OCI-LY1 (cell line): ENCODE measurements around the gene MTHFS.

Experiments used
- H2AFZ ChIP-seq: fragments of 200-600 bp; sonication (generic), shearing (Covaris generic); 2 replicates; pipeline ENCODE4 v1.6.0; 2014; ENCODE audit warnings: antibody characterized with exemption, mild to moderate bottlenecking, low read length
- H3F3A ChIP-seq: fragments of 200-600 bp; sonication (generic), shearing (Covaris generic); 2 replicates; pipeline ENCODE4 v1.6.0; 2014; ENCODE audit warnings: mild to moderate bottlenecking, antibody characterized with exemption, low read length, moderate library complexity; ENCODE audit not compliant: insufficient read depth
- H3K27ac ChIP-seq: fragments of 200-600 bp; sonication (generic); 2 replicates; pipeline ENCODE4 v1.5.1; 2014; ENCODE audit warnings: low read length, mixed run types, mild to moderate bottlenecking, low read depth; ENCODE audit not compliant: poor library complexity, severe bottlenecking
- H3K27me3 ChIP-seq: fragments of 200-600 bp; sonication (generic); 2 replicates; pipeline ENCODE4 v1.6.0; 2014; ENCODE audit warnings: antibody characterized with exemption, mild to moderate bottlenecking, low read length, moderate library complexity; ENCODE audit not compliant: insufficient read depth
- H3K36me3 ChIP-seq: fragments of 200-600 bp; sonication (generic); 2 replicates; pipeline ENCODE4 v1.6.1; 2014; ENCODE audit warnings: mild to moderate bottlenecking, antibody characterized with exemption, low read length, moderate library complexity, mixed read lengths; ENCODE audit not compliant: insufficient read depth
- H3K4me1 ChIP-seq: fragments of 200-600 bp; sonication (generic); 2 replicates; pipeline ENCODE4 v1.5.1; 2014; ENCODE audit warnings: mild to moderate bottlenecking, low read length, moderate library complexity; ENCODE audit not compliant: insufficient read depth, severe bottlenecking
- H3K4me2 ChIP-seq: fragments of 200-600 bp; sonication (generic), shearing (Covaris generic); 2 replicates; pipeline ENCODE4 v1.6.1; 2014; ENCODE audit warnings: low read length
- H3K4me3 ChIP-seq: fragments of 200-600 bp; sonication (generic); 2 replicates; pipeline ENCODE4 v1.5.1; 2014; ENCODE audit warnings: low read length, low read depth, mild to moderate bottlenecking, mixed read lengths; ENCODE audit not compliant: poor library complexity, severe bottlenecking
- H3K79me2 ChIP-seq: fragments of 200-600 bp; shearing (Covaris generic); 2 replicates; pipeline ENCODE4 v1.6.1; 2016; ENCODE audit warnings: mixed run types, low read length, mixed read lengths; ENCODE audit not compliant: insufficient read depth
- H3K9ac ChIP-seq: fragments of 200-600 bp; sonication (generic), shearing (Covaris generic); 2 replicates; pipeline ENCODE4 v1.6.1; 2014; ENCODE audit warnings: mild to moderate bottlenecking, low read length, mixed read lengths
- H3K9me2 ChIP-seq: fragments of 200-600 bp; sonication (generic), shearing (Covaris generic); 2 replicates; pipeline ENCODE4 v1.6.1; 2014; ENCODE audit warnings: low read depth, mild to moderate bottlenecking, low read length, mixed read lengths
- H3K9me3 ChIP-seq: fragments of 200-600 bp; shearing (Covaris generic); 2 replicates; pipeline ENCODE4 v1.6.1; 2014; ENCODE audit warnings: low read length, mixed read lengths
- H4K20me1 ChIP-seq: fragments of 200-600 bp; sonication (generic), shearing (Covaris generic); 2 replicates; pipeline ENCODE4 v1.6.0; 2016; ENCODE audit warnings: mild to moderate bottlenecking, low read length; ENCODE audit not compliant: insufficient read depth
- CTCF ChIP-seq: fragments of 200-600 bp; sonication (generic), shearing (Covaris generic); IDR thresholded peaks from 2 replicates; pipeline ENCODE4 v1.5.1; 2017; ENCODE audit warnings: mild to moderate bottlenecking, antibody characterized with exemption, low read length, moderate library complexity, mixed read lengths
- EZH2 ChIP-seq: fragments of 200-600 bp; sonication (generic), shearing (Covaris generic); IDR thresholded peaks from 2 replicates; pipeline ENCODE4 v1.8.0; 2017; ENCODE audit warnings: borderline replicate concordance, mixed run types, mild to moderate bottlenecking, antibody characterized with exemption, low read length, moderate library complexity, mixed read lengths

Gene MTHFS

GRCh38 chr15:79863886-79864285, 32.9 kb downstream of the MTHFS start:
- H2AFZ ChIP-seq, result no peak overlapping the region
- no peaks in the 10 kb centered on the region for H3K79me2 ChIP-seq
- H3K4me1 ChIP-seq, result no peaks in the 10 kb centered on the region
- no peaks in the 10 kb centered on the region for H3F3A ChIP-seq
- no peaks in the 10 kb centered on the region for H3K9me3 ChIP-seq
- no peak overlapping the region for H3K4me3 ChIP-seq
- no peak overlapping the region for H3K9ac ChIP-seq
- H3K4me2 ChIP-seq, result no peak overlapping the region
- H3K36me3 ChIP-seq, result 0 out of 2 replicates have a peak, but pooled peaks cover 6% of the 10 kb centered on the region
- H3K27ac ChIP-seq, result no peak overlapping the region
- no peaks in the 10 kb centered on the region for H4K20me1 ChIP-seq
- TF ChIP-seq CTCF, result no peak
- TF ChIP-seq EZH2, result no peak
- no peaks in the 10 kb centered on the region for H3K27me3 ChIP-seq
- H3K9me2 ChIP-seq, result no peaks in the 10 kb centered on the region

GRCh38 chr15:79862191-79862590, 34.6 kb downstream of the MTHFS start:
- no peak overlapping the region for H3K9ac ChIP-seq
- H3K4me1 ChIP-seq, result no peaks in the 10 kb centered on the region
- 0 out of 2 replicates have a peak, but pooled peaks cover 6% of the 10 kb centered on the region for H3K36me3 ChIP-seq
- no peaks in the 10 kb centered on the region for H4K20me1 ChIP-seq
- H2AFZ ChIP-seq, result no peak overlapping the region
- H3K9me2 ChIP-seq, result no peaks in the 10 kb centered on the region
- H3K79me2 ChIP-seq, result no peaks in the 10 kb centered on the region
- H3F3A ChIP-seq, result no peaks in the 10 kb centered on the region
- no peak overlapping the region for H3K27ac ChIP-seq
- no peaks in the 10 kb centered on the region for H3K27me3 ChIP-seq
- TF ChIP-seq EZH2 (no peak), CTCF (no peak)
- H3K4me2 ChIP-seq, result no peak overlapping the region
- H3K9me3 ChIP-seq, result no peaks in the 10 kb centered on the region
- no peak overlapping the region for H3K4me3 ChIP-seq

- Histone ChIP-seq H3K27ac (no peak overlapping the region), H3K4me2 (no peak overlapping the region), H3K79me2 (no peaks in the 10 kb centered on the region), H3K9me2 (no peaks in the 10 kb centered on the region), H3F3A (no peaks in the 10 kb centered on the region), H3K36me3 (no peaks in the 10 kb centered on the region), H3K27me3 (no peaks in the 10 kb centered on the region), H2AFZ (no peak overlapping the region), H3K4me1 (no peaks in the 10 kb centered on the region), H3K9me3 (no peaks in the 10 kb centered on the region), H3K9ac (no peak overlapping the region), H3K4me3 (no peak overlapping the region), H4K20me1 (no peaks in the 10 kb centered on the region)
- TF ChIP-seq EZH2, result no peak
- TF ChIP-seq CTCF, result no peak
Measured at GRCh38 chr15:79860661-79861060, 36.2 kb downstream of the MTHFS start.
